Measurements from ENCODE around the gene IER3.

The IER3 gene

GRCh38 chr6:30748851-30749540 is 4.6 kb upstream of the IER3 start:
- CTCF ChIA-PET, result interaction anchor here (0.6 to 1.4 kb wide), 2 partner anchors 25 to 73 kb away, joined by 3 to 6 read pairs; no protein-coding TSS in a partner anchor
- Histone ChIP-seq H3K27ac (ENCODE audit: extremely low read depth, low read depth, low read length) (no peak overlapping the region), H3K4me1 (ENCODE audit: control insufficient read depth, insufficient read depth, low read length) (peaks cover 19% of the 10 kb centered on the region), H3K4me3 (ENCODE audit: low read depth, low read length) (no peak overlapping the region), H3K36me3 (ENCODE audit: control insufficient read depth in 2 of 2, insufficient read depth in 1 of 2, low read length in 2 of 2) (no peaks in the 10 kb centered on the region), H3K9me3 (ENCODE audit: control insufficient read depth, insufficient read depth, low read depth, low read length) (no peaks in the 10 kb centered on the region)
- POLR2A ChIA-PET, result interaction anchor here (0.6 kb wide), 2 partner anchors 28 to 131 kb away, joined by 3 read pairs; no protein-coding TSS in a partner anchor
- TF ChIP-seq, protein P1, sequence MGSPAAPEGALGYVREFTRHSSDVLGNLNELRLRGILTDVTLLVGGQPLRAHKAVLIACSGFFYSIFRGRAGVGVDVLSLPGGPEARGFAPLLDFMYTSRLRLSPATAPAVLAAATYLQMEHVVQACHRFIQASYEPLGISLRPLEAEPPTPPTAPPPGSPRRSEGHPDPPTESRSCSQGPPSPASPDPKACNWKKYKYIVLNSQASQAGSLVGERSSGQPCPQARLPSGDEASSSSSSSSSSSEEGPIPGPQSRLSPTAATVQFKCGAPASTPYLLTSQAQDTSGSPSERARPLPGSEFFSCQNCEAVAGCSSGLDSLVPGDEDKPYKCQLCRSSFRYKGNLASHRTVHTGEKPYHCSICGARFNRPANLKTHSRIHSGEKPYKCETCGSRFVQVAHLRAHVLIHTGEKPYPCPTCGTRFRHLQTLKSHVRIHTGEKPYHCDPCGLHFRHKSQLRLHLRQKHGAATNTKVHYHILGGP (tag by site-specific recombination; IDR thresholded peaks at IDR 0.05), result no peak
- TF ChIP-seq, protein P2, sequence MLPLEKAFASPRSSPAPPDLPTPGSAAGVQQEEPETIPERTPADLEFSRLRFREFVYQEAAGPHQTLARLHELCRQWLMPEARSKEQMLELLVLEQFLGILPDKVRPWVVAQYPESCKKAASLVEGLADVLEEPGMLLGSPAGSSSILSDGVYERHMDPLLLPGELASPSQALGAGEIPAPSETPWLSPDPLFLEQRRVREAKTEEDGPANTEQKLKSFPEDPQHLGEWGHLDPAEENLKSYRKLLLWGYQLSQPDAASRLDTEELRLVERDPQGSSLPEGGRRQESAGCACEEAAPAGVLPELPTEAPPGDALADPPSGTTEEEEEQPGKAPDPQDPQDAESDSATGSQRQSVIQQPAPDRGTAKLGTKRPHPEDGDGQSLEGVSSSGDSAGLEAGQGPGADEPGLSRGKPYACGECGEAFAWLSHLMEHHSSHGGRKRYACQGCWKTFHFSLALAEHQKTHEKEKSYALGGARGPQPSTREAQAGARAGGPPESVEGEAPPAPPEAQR (tag by site-specific recombination; IDR thresholded peaks at IDR 0.05), result 0 out of 2 replicates have a peak, but pooled peaks have one; percentile 22
- TF ChIP-seq ZFHX2 (tag by site-specific recombination; conservative IDR thresholded peaks at IDR 0.05), result peak; percentile 5; the same call in 1 of the 2 replicates

DNA sequence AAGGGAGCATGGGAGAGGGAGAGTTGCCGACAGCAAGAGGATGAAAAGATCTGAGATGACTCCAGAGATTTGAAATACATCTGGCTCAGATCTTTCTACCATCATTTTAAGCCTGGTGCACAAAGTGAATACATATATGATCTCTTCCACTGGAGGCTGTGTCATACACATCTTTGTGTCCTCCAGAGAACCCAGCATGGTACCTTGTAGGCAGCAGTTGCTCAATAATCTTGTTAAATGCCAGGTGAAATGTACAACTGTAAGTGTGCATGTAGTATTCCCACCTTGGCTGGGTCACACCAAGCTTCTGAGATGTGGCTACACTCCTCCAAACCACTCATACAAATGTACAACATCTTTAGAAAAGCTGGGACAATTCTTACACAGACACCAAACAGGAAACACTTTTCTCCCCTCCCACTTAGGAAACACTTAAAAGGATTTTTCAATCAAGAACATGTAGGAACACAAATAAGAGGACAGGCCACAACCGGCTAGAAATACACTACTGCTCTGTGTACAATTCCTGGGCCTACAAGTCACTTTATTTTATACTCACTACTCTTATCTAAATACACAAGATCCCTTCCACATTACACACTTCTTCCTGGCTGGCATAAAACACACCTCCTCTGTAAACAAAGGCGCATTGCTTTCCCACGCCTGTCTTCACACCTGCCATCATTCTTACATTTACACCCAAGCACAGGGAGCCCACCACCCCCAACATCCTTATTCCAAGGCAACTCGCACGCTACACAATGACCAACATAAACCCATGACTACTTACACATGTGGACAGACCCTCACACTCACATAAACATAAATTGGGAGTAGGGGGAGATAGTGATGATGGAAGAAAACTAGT is 3.8 kb upstream of the IER3 start:
- ChIA-PET CTCF (interaction anchor here (0.6 to 2.2 kb wide), 4 partner anchors 17 to 612 kb away, joined by 3 to 15 read pairs (median 7); no protein-coding TSS in a partner anchor), POLR2A (interaction anchor here (0.6 kb wide), 4 partner anchors 14 to 130 kb away, joined by 3 read pairs; no protein-coding TSS in a partner anchor)
- no peak overlapping the region for H3K27ac ChIP-seq (ENCODE audit: extremely low read depth, low read depth, low read length)
- TF ChIP-seq, protein P3, sequence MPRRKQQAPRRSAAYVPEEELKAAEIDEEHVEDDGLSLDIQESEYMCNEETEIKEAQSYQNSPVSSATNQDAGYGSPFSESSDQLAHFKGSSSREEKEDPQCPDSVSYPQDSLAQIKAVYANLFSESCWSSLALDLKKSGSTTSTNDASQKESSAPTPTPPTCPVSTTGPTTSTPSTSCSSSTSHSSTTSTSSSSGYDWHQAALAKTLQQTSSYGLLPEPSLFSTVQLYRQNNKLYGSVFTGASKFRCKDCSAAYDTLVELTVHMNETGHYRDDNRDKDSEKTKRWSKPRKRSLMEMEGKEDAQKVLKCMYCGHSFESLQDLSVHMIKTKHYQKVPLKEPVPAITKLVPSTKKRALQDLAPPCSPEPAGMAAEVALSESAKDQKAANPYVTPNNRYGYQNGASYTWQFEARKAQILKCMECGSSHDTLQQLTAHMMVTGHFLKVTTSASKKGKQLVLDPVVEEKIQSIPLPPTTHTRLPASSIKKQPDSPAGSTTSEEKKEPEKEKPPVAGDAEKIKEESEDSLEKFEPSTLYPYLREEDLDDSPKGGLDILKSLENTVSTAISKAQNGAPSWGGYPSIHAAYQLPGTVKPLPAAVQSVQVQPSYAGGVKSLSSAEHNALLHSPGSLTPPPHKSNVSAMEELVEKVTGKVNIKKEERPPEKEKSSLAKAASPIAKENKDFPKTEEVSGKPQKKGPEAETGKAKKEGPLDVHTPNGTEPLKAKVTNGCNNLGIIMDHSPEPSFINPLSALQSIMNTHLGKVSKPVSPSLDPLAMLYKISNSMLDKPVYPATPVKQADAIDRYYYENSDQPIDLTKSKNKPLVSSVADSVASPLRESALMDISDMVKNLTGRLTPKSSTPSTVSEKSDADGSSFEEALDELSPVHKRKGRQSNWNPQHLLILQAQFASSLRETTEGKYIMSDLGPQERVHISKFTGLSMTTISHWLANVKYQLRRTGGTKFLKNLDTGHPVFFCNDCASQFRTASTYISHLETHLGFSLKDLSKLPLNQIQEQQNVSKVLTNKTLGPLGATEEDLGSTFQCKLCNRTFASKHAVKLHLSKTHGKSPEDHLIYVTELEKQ (tag by site-specific recombination; IDR thresholded peaks at IDR 0.05; ENCODE audit: borderline replicate concordance), result no peak
- TF ChIP-seq EGR2 (tag by site-specific recombination; IDR thresholded peaks at IDR 0.05; ENCODE audit: low read depth) (peak; percentile 79; the same call in 1 of the 2 replicates), ZFHX2 (tag by site-specific recombination; conservative IDR thresholded peaks at IDR 0.05) (peak; percentile 92), ZNF18 (tag by site-specific recombination; IDR thresholded peaks at IDR 0.05) (0 out of 2 replicates have a peak, but pooled peaks have one; percentile 39), ZNF26 (tag by site-specific recombination; IDR thresholded peaks at IDR 0.05) (peak; percentile 56; the same call in 1 of the 2 replicates)
- no peak overlapping the region for H3K4me3 ChIP-seq (ENCODE audit: low read depth, low read length)
- H3K4me1 ChIP-seq (ENCODE audit: control insufficient read depth, insufficient read depth, low read length), result peaks cover 17% of the 10 kb centered on the region
- no peaks in the 10 kb centered on the region for H3K36me3 ChIP-seq (ENCODE audit: control insufficient read depth in 2 of 2, insufficient read depth in 1 of 2, low read length in 2 of 2)
- no peaks in the 10 kb centered on the region for H3K9me3 ChIP-seq (ENCODE audit: control insufficient read depth, insufficient read depth, low read depth, low read length)
